ENCODE results near the gene ZNF280A. TPM values are rescaled to one million over a fixed set of nuclear protein-coding genes. Genes with fewer than 3 reads are reported as not detected.

Gene ZNF280A
- total and polyA plus RNA-seq, 9 of the 15 experiments (the other 6 are each of a cell fraction or from before 2014, with no cell fraction given): 19.0 to 40.8 (median 28.6) TPM

DNA sequence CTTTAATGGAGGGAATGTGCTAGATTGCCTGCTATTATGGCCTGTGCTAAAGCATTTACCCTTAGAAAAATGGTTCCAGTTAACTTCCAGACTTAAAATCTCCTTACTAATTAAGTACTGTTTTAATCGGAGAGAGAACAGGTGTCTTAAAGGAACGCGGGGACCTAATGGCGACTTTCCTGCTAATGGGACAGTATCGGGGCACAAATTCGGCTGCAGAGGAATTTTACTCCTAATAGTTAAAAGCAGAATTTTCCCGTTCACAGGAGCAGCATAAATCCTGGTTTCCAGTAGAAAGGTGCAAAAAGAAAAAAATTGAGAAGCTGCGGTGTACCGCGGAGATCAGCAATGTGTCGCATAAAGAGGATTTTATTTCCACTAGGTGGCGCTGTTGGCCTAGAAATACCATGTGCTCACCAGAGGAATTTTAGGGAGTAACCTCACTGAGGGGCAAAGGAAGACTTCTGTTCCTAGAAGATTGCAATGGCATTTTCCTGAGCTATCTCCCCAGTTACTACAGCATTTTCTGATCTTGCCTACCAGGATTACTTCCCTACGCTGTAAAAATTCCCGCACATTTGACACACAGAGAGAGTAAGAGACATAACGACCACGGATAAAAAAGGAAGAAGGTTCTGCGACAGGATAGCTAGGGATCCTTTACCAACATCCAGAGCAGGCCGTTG is 56.1 kb downstream of the ZNF280A start (continued):
- TF ChIP-seq ZNF561 (CRISPR knock-in tag; conservative IDR thresholded peaks at IDR 0.05) (no peak), CBX5 (IDR thresholded peaks at IDR 0.05; ENCODE audit: borderline replicate concordance, low read depth) (no peak), ZNF699 (CRISPR knock-in tag; IDR thresholded peaks at IDR 0.05; ENCODE audit: insufficient replicate concordance) (no peak), MCM5 (IDR thresholded peaks at IDR 0.05; ENCODE audit: low read depth) (no peak), ZNF77 (CRISPR knock-in tag; IDR thresholded peaks at IDR 0.05) (no peak), ZNF584 (CRISPR knock-in tag; IDR thresholded peaks at IDR 0.05; ENCODE audit: low read depth) (no peak), DNMT1 (IDR thresholded peaks at IDR 0.05) (no peak), TGIF2 (CRISPR knock-in tag; IDR thresholded peaks at IDR 0.05) (no peak), KLF1 (tag; IDR thresholded peaks at IDR 0.05) (no peak), STAT5A (IDR thresholded peaks at IDR 0.05; ENCODE audit: borderline replicate concordance, low read length) (no peak), KAT7 (CRISPR knock-in tag; IDR thresholded peaks at IDR 0.05; ENCODE audit: borderline replicate concordance) (no peak), CREBBP (IDR thresholded peaks at IDR 0.05; ENCODE audit: low read depth, low read length) (no peak), ZNF3 (CRISPR knock-in tag; IDR thresholded peaks at IDR 0.05) (no peak), ARID2 (IDR thresholded peaks at IDR 0.05) (no peak), CHCHD3 (CRISPR knock-in tag; IDR thresholded peaks at IDR 0.05) (peak; percentile 66; the same call in 1 of the 2 replicates), HSF4 (CRISPR knock-in tag; IDR thresholded peaks at IDR 0.05; ENCODE audit: borderline replicate concordance) (peak; percentile 54; the same call in 1 of the 2 replicates), MIER1 (IDR thresholded peaks at IDR 0.05; ENCODE audit: low read depth) (no peak), JUN (IDR thresholded peaks at IDR 0.05; ENCODE audit: borderline replicate concordance, low read depth, low read length) (peak; percentile 76; the same call in 1 of the 2 replicates), JUN (CRISPR knock-in tag; IDR thresholded peaks at IDR 0.05; ENCODE audit: borderline replicate concordance) (no peak), PHB (CRISPR knock-in tag; IDR thresholded peaks at IDR 0.05) (no peak), ZNF740 (CRISPR knock-in tag; IDR thresholded peaks at IDR 0.05) (no peak), ZNF740 (tag; IDR thresholded peaks at IDR 0.05) (no peak), RFX7 (CRISPR knock-in tag; IDR thresholded peaks at IDR 0.05) (no peak; the same call in none of the 2 replicates), JUNB (CRISPR knock-in tag; conservative IDR thresholded peaks at IDR 0.05) (no peak)
- TF ChIP-seq, protein P1, sequence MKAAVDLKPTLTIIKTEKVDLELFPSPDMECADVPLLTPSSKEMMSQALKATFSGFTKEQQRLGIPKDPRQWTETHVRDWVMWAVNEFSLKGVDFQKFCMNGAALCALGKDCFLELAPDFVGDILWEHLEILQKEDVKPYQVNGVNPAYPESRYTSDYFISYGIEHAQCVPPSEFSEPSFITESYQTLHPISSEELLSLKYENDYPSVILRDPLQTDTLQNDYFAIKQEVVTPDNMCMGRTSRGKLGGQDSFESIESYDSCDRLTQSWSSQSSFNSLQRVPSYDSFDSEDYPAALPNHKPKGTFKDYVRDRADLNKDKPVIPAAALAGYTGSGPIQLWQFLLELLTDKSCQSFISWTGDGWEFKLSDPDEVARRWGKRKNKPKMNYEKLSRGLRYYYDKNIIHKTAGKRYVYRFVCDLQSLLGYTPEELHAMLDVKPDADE (conservative IDR thresholded peaks at IDR 0.05; ENCODE audit: control insufficient read depth, low read depth, low read length): no peak
- TF ChIP-seq, protein P2, sequence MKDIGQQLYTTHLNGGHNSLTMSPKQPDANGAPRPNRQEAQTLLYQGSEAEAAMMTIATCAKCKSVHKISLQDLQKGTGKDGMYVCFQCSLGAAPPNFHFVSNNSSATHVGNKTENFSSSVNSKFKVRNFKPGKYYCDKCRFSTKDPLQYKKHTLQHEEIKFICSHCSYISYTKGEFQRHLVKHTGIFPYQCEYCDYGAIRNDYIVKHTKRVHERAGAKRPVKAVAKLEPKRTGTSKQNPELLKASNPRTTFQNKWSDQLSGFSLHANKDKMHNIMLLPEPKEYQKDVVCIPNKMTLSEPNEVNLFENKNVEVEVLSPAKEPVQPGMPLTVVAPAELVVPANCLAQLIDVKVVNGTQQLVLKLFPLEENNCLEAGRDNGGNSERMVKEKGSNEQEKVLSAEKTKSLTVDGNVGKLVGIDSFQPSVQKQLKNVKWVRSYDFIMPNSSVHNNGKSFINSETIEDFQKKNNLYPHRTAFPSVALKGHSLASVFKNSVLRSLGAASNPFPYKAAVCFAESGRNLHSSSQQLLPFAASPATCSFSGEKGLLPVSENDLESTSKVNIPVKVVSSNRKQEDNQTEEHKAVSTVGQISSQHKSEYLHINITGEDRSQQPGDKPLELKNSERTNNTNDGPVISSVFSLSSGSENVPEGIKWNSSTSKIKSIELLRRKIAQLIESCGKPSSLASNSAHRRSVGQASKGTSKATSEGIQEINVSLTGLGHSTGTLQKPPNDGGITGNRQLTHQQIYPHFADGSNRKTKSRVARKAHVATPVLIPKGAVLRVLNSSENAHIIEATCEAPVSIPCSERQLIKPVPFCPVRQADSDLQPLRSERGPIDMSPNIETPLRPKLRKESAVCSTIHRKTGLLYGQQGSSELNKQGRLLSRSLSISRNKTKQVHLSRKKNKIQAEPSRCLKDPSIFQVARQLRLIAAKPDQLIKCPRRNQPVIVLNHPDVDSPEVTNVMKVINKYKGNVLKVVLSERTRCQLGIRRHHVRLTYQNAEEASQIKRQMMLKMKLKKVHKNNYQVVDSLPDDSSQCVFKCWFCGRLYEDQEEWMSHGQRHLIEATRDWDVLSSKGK (CRISPR knock-in tag; IDR thresholded peaks at IDR 0.05): no peak; the same call in 1 of the 2 replicates

All from K562 (cell line).